Stimulated activated CD8-positive, alpha-beta memory T cell treated with anti-CD3 and anti-CD28 coated beads, Interleukin-7, amount 100 ng/mL, for 48 hours (primary cell): ENCODE measurements around the gene ITPK1.
"Not testable (repeated sequence)": the region's sequence is repeated elsewhere in the genome, so short reads cannot be mapped to it uniquely, and the experiment has no call there.

Experiments used
- DNase-seq, 2 donors: peaks; one replicate each; pipeline ENCODE4 v3.0.0-alpha.2; 2020; ENCODE audit warnings: low read depth in 1 of 2; ENCODE audit errors: extremely low read depth in 1 of 2

The ITPK1 gene

DNA sequence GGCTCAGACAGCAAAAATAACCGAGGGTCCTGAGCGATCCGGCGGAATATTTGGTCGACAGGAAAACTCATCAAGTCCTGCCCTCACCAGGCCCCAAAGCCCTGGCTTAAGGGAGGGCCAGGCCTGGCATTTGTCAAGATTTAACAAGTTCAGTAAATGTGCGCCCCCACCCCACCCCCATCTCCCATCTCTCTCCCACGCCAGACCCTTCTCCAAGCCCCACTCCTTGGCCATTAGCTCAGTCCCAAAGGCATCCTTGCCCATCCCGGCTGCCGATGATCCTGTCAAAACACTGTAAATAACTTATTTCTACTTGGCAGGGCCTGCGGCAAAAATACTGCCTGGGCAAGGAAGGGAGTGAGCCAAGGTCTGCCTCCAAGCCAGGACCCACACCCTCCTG lies 52.8 kb downstream of the ITPK1 start:
- no peak for DNase-seq

DNA sequence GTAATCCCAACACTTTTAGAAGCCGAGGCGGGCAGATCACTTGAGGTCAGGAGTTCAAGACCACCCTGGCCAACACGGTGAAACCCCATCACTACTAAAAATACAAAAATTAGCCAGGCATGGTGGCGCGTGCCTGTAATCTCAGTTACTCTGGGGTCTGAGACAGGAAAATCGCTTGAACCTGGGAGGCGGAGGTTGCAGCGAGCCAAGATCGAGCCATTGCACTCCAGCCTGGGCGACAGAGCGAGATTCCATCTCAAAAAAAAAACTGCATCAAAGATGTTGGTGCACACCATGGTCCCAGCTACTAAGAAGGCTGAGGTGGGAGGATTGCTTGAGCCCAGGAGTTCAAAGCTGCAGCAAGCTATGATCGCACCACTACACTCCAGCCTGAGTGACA lies 53.7 kb downstream of the ITPK1 start:
- DNase-seq = not testable (repeated sequence)

GRCh38 chr14:93061380-93062012 lies 54.2 kb downstream of the ITPK1 start:
- DNase-seq = no peak

DNA sequence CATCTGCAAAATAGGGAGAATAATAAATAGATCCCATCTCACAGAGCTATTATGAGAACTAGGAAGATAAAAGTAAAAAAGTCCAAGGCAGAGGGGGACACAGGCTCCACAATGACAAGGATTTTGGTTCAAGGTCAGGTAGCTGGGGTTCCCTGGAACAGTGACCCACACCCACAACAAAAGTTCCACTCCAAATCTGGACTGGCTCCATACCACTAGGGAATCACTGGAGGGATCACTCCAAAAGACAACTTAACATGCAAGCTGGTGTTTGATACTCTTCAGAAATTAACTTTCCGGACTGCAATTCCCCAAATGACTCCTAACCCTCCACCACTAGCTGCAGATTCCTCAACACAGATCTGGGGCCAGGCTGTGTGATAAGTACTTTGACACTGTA lies 54.9 kb downstream of the ITPK1 start:
- no peak for DNase-seq

DNA sequence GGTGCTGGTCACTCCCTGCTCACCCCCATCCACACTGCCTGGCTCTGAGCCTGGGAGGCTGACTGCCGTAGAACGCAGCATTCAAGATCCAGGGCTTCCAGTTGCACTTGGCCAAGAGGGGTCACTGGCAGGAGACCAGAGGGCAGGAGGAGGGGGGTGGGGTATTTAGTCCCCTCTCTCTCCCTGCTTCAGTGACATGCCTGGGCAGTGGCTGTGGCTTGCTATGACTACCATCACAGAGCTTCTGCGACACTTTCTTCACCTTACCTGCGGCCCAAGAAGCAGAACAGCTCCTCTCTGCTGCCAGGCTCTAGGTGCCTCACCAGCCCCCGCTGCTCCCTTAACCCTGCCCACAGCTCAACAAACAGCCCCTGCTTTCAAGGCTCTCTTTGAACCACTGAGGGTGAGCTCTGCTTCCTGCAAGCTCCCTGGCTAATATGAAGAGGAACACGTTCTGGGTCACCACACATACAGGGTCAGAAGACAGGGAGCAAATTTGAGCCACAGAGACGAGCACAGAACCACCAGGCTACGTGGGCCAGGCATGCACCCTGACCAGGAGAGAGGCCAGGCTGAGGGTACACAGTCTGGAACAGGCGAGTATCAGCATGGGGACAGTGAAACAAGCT lies 55.7 kb downstream of the ITPK1 start:
- DNase-seq = no peak

GRCh38 chr14:93059260-93059659 lies 56.5 kb downstream of the ITPK1 start:
- no peak for DNase-seq

DNA sequence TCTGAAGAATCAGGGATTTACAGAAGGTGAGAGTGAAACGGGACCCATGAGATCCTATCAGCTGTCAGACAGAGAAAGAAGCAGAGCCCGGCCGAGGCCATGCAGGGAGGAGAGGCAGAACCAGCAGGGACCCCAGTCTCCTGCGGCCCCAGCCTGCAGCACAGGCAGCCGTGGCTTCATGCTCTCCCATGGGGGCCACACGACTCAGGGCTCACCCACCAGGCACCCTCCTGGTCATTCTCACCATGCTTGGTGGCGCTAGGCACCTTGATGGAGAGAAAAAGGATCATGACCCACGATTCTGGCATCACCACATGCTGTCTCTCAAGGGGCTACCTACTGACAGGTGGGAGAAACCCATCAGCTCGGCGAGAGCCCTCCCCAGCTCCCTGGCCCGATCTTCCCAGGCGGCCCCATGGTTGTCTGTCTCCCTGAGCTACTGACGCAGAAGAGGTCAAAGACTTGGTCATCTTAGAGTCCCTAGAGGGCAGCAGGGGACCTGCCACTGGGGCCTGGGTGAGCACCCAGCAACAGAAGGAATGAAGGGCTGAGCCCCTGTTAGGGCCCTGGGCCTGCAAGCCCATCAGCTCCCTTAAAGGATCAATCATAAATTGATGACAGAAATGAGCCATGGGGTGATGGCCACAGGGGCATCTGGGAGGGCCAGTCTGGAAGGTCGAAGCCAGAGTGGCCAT lies 58.0 kb downstream of the ITPK1 start:
- no peak for DNase-seq

DNA sequence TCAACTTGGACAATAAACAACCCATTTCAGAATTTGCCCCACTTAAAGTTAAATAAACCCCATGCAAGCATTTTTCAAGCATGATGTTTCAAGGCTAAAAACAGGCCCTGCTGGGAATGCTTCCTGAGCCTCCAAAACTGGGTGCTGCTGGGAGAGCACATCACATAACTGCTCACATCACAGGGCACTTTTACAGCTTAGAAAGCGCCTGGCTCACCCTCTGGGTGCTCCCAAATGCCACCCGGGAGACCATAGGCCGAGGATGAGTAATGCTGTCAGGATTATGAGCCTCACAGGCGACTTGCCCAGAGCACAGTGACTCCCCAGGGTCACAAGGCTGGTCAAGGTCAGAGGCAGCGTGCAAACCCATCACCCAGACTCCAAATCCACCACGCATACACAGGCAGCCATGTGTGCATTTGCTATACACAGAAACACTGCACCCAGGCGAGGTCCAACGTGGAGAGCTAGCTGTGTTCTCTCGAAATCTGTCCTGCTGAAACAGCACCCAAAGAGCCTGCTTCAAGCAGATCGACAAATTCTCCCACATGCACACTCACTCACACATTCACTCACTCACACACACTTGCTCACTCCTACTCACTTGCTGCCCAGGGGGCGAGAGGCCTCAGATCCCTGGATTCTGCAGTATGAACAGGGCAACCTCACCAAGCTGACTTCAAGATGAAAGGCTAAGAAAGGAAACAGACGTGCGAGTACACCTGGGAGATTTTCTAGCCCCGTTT lies 58.7 kb downstream of the ITPK1 start:
- no peak for DNase-seq

- no peak for DNase-seq
These were observed 59.4 kb downstream of the ITPK1 start for GRCh38 chr14:93056166-93056839.

GRCh38 chr14:93055651-93056115 lies 60.0 kb downstream of the ITPK1 start:
- no peak for DNase-seq

- DNase-seq = no peak
These were observed 60.8 kb downstream of the ITPK1 start for GRCh38 chr14:93054876-93055275.

GRCh38 chr14:93054006-93054405 lies 61.7 kb downstream of the ITPK1 start:
- DNase-seq = no peak

DNA sequence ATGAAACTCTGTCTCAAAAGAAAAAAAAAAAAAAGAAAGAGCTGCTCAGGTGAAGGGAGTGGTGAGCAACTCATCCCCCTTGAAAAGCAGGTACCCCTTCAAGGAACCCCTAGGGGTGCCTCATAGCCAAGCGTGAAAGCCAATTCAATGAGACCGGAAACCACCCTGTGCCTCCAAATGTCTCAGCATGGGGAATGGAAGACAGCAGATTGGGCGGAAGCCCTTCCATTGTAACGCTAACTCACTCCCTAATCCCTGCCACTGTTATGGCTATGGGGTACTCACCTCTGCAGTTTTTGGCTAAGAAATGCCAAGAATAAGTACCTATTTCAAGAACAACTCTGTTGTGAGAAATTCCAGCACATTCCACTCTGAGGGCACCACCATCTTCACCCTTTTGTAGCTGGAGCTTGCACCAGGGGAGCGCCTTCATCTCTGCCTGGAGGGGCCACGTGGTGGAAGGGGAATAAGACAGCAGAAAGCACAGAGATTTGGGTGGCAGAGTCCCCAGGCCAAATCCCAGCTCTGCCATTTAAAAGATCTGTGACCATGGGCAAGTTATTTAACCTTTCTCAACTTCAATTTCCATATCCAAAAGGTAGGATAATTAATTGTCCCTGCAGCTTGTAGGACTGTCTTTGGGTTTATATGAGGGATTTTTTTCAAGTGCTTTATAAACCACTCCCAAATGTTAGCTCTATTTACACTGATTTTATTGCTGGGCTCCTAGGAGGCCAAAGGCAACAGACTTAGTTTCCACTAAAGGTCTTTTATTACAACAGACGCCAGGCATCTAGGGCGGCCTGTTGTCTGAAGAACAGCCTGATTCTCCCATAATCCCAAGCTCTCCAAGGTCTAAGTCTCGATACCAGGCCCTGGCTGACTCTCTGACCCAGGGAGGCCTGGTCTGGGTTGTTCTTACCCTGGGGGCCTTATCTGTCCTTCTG lies 63.9 kb downstream of the ITPK1 start:
- no peak for DNase-seq

DNA sequence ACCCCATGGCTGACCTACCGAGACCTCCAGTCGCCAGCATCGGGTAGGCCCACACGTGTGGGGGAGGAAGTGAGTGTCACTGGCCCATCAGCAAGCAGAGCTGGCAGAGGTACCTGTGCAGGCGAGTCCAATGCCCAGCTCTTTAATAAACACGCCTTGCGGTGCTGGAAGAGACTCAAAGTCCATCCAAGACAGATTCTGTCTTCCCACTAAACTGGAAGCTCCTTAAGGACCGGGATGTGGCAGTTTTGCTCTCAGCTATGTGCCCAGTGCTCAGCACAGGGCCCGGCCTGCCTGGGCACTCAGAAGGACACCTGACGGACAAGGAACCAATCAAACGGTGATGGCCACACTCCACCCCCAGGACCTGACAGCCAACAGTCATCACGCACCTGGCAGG lies 65.0 kb downstream of the ITPK1 start:
- no peak for DNase-seq

DNA sequence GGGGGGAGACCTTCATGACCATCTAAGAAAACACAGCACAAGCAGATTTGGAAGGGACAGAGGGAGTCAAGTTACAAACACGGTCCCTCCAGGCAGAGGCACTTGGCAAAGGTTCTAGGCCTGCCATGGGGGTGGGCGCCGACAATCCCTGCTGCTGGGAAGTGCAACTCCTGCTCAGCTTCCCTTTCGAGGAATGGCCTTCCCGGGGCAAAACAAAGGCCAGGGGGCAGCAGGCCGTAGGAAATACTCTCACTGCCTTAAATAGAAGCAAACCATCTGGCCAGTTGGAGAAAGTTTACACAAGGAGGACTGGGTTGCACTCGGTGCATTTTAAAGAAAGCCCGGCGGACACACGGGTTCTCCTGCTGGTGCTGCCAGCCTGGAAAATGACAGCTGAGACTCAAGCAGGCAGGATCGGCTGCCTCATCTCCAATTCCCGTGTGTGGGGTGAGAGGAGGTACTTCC lies 65.8 kb downstream of the ITPK1 start:
- DNase-seq = no peak

DNA sequence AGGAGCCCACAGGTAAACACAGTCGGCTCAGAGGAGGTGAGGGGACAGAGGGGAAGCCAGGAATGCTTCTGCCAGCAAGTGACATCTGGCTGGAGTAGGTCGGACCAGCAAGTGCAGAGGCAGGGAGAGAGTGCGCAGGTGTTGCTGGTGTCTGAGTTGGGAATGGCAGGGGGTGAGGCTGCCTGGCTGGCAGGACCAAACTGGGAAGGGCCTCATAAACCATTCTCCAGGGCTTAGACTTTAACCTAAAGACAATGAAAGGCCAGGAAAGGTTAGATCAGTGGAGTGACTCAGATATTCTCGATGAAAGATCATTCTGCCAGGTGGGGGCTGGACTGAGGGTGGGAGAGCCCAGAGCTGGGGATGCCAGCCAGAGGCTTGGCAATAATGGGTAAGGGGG lies 66.4 kb downstream of the ITPK1 start:
- no peak for DNase-seq

- no peak for DNase-seq
These were observed 66.9 kb downstream of the ITPK1 start for GRCh38 chr14:93048843-93049242.

DNA sequence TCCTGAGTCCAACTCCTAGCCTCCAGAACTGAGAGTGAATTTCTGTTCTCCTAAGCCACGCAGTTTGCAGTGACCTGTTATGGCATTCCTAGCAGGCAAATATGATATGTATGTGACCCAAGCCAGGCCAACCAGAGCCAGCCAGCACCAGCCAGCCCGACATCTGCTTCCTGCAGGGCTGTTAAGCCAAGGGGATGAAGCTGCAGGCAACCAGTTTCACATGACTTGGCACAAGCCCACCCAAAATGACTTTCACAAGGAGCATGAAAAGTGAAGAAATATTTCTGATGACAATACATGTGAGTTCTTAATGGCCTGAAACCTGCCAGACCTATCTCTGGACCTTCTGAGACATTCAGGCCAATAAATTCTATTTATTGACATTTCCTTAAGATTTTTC lies 68.1 kb downstream of the ITPK1 start:
- no peak for DNase-seq

GRCh38 chr14:93047157-93047556 lies 68.6 kb downstream of the ITPK1 start:
- DNase-seq = no peak

DNA sequence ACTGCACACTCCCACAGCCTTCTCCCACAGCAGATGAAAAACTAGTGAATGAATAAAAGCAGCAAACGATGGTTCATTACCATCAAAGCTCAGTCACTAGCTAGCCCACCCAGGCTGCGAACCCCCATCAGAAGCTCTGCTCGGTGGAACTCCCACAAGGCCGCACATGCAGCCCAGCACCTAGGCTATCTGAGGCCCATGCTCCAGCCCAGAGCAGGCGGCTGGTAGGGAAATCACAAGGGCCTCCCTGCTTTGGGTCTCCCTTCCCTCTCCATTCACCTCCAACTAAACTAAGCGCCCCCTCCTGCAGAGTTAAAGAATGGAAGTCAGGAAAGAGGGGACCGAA lies 69.0 kb downstream of the ITPK1 start:
- DNase-seq = no peak
